ENCODE data around the gene RBMS1.

The RBMS1 gene

GRCh38 chr2:160331258-160332025, 162.2 kb downstream of the RBMS1 start:
- DNase-seq (ENCODE audit: low spot score) = no peak

GRCh38 chr2:160328811-160329527, 164.6 kb downstream of the RBMS1 start:
- DNase-seq (ENCODE audit: low spot score) = no peak

GRCh38 chr2:160326786-160327185, 166.8 kb downstream of the RBMS1 start:
- no peak for DNase-seq (ENCODE audit: low spot score)

- no peak for DNase-seq (ENCODE audit: low spot score)
These were observed 168.2 kb downstream of the RBMS1 start for GRCh38 chr2:160325418-160325817.

- no peak for DNase-seq (ENCODE audit: low spot score)
These were observed 168.7 kb downstream of the RBMS1 start for GRCh38 chr2:160324917-160325316.

GRCh38 chr2:160324161-160324800, 169.3 kb downstream of the RBMS1 start:
- peak; percentile 56 for DNase-seq (ENCODE audit: low spot score)

GRCh38 chr2:160322320-160322719, 171.3 kb downstream of the RBMS1 start:
- DNase-seq (ENCODE audit: low spot score) = no peak

GRCh38 chr2:160321006-160321405, 172.6 kb downstream of the RBMS1 start:
- no peak for DNase-seq (ENCODE audit: low spot score)

- DNase-seq (ENCODE audit: low spot score) = no peak
These were observed 173.9 kb downstream of the RBMS1 start for GRCh38 chr2:160319700-160320099.

- DNase-seq (ENCODE audit: low spot score) = no peak
These were observed 175.4 kb downstream of the RBMS1 start for GRCh38 chr2:160318218-160318617.

GRCh38 chr2:160317181-160318099, 176.2 kb downstream of the RBMS1 start:
- DNase-seq (ENCODE audit: low spot score) = no peak

GRCh38 chr2:160315337-160315736, 178.3 kb downstream of the RBMS1 start:
- DNase-seq (ENCODE audit: low spot score) = no peak

GRCh38 chr2:160310118-160310828, 183.3 kb downstream of the RBMS1 start:
- no peak for DNase-seq (ENCODE audit: low spot score)

- no peak for DNase-seq (ENCODE audit: low spot score)
These were observed 184.0 kb downstream of the RBMS1 start for GRCh38 chr2:160309585-160309984.

- DNase-seq (ENCODE audit: low spot score) = no peak
These were observed 184.7 kb downstream of the RBMS1 start for GRCh38 chr2:160308915-160309314.

- DNase-seq (ENCODE audit: low spot score) = no peak
These were observed 185.1 kb downstream of the RBMS1 start for GRCh38 chr2:160308476-160308875.

GRCh38 chr2:160306985-160307384, 186.6 kb downstream of the RBMS1 start:
- no peak for DNase-seq (ENCODE audit: low spot score)

GRCh38 chr2:160305081-160305750, 188.4 kb downstream of the RBMS1 start:
- DNase-seq (ENCODE audit: low spot score) = no peak

GRCh38 chr2:160303527-160303926, 190.1 kb downstream of the RBMS1 start:
- DNase-seq (ENCODE audit: low spot score) = no peak

GRCh38 chr2:160303076-160303475, 190.5 kb downstream of the RBMS1 start:
- DNase-seq (ENCODE audit: low spot score) = no peak

GRCh38 chr2:160301420-160301819, 192.2 kb downstream of the RBMS1 start:
- peak; percentile 13 for DNase-seq (ENCODE audit: low spot score)
